ENCODE data around the gene CIB4. TPM values are rescaled to one million over a fixed set of nuclear protein-coding genes. Genes with fewer than 3 reads are reported as not detected.

Gene CIB4
- total and polyA plus RNA-seq, 2 donors: not detected

DNA sequence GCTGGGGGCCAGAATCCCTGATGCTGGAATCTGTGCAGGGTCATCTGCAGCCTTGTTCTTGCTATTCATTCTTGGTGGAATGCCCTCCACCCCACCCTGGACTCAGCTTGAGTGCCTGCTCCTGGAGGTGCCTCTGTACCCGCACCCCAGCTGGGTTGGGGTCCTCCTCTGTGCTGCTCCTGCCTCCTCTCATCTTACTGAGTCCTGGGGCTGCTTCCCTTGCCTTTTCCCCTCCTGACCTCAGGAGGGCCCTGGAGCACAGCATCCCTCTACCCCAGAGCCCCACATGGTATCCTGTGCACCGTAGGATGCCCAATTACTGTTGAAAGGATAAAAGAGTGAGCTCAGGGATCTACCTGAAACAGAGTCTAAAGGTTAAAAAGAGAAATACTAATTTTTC lies 81.6 kb downstream of the CIB4 start:
- Histone ChIP-seq H3K4me3 (ENCODE audit: low read depth, low read length) (no peak overlapping the region), H3K27ac (ENCODE audit: low read depth) (no peak overlapping the region), H3K4me1 (ENCODE audit: insufficient read depth) (no peaks in the 10 kb centered on the region), H3K36me3 (ENCODE audit: insufficient read depth) (no peaks in the 10 kb centered on the region)
- 73% methylated on average over 2 of the region's 2 CpGs for WGBS
- DNase-seq (ENCODE audit: extremely low spot score): no peak

GRCh38 chr2:26559044-26559405 lies 82.1 kb downstream of the CIB4 start:
- no peak overlapping the region for H3K4me3 ChIP-seq (ENCODE audit: low read depth, low read length)
- DNase-seq (ENCODE audit: extremely low spot score): no peak
- 88% methylated on average over 3 of the region's 3 CpGs for WGBS
- H3K27ac ChIP-seq (ENCODE audit: low read depth): no peak overlapping the region
- H3K36me3 ChIP-seq (ENCODE audit: insufficient read depth): no peaks in the 10 kb centered on the region
- H3K4me1 ChIP-seq (ENCODE audit: insufficient read depth): no peaks in the 10 kb centered on the region

DNA sequence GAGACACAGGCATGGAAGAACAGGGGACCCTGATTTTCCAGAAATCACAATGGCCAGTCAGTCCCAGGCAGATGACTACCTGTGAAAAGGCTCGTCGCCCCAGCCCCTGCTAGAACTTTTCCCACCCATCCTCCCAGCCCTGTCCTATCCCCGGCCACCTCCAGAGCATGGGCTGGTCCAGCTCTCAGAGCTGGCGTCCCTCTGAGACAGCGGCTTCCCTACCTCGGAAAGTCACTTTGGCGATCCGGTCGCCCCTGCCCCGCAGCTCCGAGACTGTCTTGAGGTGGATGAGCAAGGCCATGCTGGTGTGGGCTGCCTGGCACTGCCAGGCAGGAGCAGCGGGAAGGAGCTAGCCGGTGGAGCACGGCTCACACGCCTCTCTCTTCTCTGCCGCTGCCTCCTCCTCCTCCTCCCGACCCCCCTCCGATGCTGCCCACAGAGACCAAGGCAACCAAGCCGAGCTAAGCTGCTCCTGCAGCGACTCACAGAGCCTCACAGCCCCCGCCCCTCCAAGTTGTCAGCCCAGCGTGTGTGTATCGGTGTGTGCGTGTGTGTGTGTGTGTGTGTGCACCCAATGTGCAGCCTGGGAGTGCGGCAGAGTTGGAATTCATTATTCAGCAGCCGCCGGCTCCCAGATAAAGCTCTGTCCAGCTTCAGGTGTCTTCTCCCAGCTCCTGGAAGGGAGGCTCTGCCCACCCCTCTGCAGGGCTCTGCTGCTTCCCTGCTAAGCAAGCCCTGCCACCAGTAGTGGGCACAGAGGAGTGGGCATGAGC lies 82.7 kb downstream of the CIB4 start:
- 29% methylated on average over 27 of the region's 27 CpGs for WGBS
- DNase-seq (ENCODE audit: extremely low spot score): no peak
- H3K4me1 ChIP-seq (ENCODE audit: insufficient read depth): no peaks in the 10 kb centered on the region
- H3K4me3 ChIP-seq (ENCODE audit: low read depth, low read length): no peak overlapping the region
- H3K36me3 ChIP-seq (ENCODE audit: insufficient read depth): no peaks in the 10 kb centered on the region
- no peak overlapping the region for H3K27ac ChIP-seq (ENCODE audit: low read depth)

- no peak for DNase-seq (ENCODE audit: extremely low spot score)
Measured at GRCh38 chr2:26557244-26557925, 83.8 kb downstream of the CIB4 start.

DNA sequence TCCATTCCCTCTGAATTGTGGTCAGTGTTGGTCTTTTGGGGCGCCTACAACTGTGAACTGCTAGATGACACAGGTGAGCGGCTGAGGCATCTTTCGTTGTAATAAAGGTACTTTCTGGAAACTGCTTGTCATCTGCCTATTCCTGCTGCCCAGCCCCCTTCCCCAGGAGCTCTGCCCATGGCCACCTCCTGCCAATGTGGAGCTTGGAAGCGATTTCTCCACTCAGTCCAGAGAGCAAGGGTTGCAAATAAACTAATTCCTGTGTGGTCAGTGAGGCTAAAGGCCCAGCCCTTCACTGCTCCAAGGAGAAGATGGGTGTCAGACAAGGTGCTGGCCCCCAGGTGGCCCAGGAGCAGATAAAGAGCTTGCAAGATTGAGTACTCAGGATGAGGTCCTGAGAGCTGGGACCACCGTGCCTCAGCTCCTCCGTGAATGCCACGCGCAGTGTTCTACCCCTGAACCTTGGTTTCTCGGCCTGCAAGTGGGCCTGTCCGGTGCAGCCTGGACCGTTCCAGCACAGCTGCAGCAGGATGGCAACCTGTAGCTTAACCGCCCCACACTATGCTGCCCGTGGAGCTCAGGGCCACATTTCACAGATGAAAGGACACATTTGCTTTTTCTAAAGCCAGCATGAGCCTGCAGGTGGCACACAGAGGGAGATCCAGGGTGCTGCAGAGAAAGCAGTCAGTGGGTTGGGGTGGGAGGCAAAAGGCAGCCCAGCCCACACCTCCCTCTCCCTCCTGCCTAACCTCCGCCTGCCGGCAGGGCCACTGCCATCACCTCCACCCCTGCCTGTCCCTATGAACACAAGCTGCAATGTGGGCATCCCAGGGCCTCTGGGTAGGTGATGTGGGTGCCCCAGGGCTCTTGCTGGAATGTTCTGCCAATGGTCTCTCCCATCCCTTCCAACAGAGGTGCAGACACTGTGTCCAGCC lies 84.6 kb downstream of the CIB4 start:
- Histone ChIP-seq H3K27ac (ENCODE audit: low read depth) (no peak overlapping the region), H3K36me3 (ENCODE audit: insufficient read depth) (no peaks in the 10 kb centered on the region), H3K4me3 (ENCODE audit: low read depth, low read length) (no peak overlapping the region), H3K4me1 (ENCODE audit: insufficient read depth) (no peaks in the 10 kb centered on the region)
- 88% methylated on average over 15 of the region's 15 CpGs for WGBS
- DNase-seq (ENCODE audit: extremely low spot score): no peak

More at GRCh38 chr2:26557244-26557925, 83.8 kb downstream of the CIB4 start:
- Histone ChIP-seq H3K4me3 (ENCODE audit: low read depth, low read length) (no peak overlapping the region), H3K27ac (ENCODE audit: low read depth) (no peak overlapping the region), H3K4me1 (ENCODE audit: insufficient read depth) (no peaks in the 10 kb centered on the region), H3K36me3 (ENCODE audit: insufficient read depth) (no peaks in the 10 kb centered on the region)
- 87% methylated on average over 12 of the region's 12 CpGs for WGBS

- WGBS: 84% methylated on average over 8 of the region's 8 CpGs
- DNase-seq (ENCODE audit: extremely low spot score): no peak
- Histone ChIP-seq H3K36me3 (ENCODE audit: insufficient read depth) (no peaks in the 10 kb centered on the region), H3K27ac (ENCODE audit: low read depth) (no peak overlapping the region), H3K4me1 (ENCODE audit: insufficient read depth) (no peaks in the 10 kb centered on the region), H3K4me3 (ENCODE audit: low read depth, low read length) (no peak overlapping the region)
Measured at GRCh38 chr2:26555246-26556133, 85.7 kb downstream of the CIB4 start.

DNA sequence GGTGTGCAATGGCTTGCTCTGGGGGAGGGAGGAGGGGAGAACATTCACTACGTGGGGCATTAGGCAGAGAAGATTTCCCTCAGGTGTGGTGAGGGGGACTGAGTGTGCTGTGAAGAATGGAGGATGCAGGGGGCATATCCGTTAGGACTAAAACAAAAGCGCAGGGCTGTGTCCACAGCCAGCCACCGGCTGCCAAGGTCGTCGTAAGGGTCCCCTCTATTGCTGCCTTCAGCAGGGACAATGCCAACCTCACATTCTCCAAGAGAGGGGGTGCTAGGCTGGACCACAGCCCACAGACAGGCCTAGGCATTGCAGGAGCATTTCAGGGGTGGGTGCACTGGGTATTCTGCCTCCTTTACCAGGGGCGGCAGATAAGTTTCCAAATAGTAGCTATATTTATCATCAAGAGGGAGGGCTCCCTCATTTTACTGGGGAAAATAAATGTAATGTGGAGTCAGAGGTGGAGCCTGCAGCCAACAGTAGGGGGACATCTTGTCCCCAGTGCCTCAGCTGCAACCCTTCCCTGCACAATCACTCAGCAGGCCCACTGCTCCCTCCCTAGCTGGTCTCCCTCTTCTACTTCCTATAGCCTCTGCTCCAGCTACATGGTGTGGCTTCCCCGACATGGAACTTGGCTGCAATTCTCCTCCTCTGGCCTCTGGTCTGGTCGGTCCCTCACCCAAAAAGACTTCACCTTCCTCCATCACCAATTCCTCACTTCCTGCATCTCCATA lies 88.4 kb downstream of the CIB4 start:
- WGBS: 64% methylated on average over 9 of the region's 9 CpGs
- no peak for DNase-seq (ENCODE audit: extremely low spot score)
- no peak overlapping the region for H3K4me3 ChIP-seq (ENCODE audit: low read depth, low read length)
- H3K36me3 ChIP-seq (ENCODE audit: insufficient read depth): no peaks in the 10 kb centered on the region
- no peak overlapping the region for H3K27ac ChIP-seq (ENCODE audit: low read depth)
- no peaks in the 10 kb centered on the region for H3K4me1 ChIP-seq (ENCODE audit: insufficient read depth)

GRCh38 chr2:26550276-26551015 lies 90.7 kb downstream of the CIB4 start:
- no peaks in the 10 kb centered on the region for H3K36me3 ChIP-seq (ENCODE audit: insufficient read depth)
- H3K27ac ChIP-seq (ENCODE audit: low read depth): no peak overlapping the region
- WGBS: 80% methylated on average over 17 of the region's 17 CpGs
- H3K4me1 ChIP-seq (ENCODE audit: insufficient read depth): no peaks in the 10 kb centered on the region
- DNase-seq (ENCODE audit: extremely low spot score): no peak
- H3K4me3 ChIP-seq (ENCODE audit: low read depth, low read length): no peak overlapping the region

DNA sequence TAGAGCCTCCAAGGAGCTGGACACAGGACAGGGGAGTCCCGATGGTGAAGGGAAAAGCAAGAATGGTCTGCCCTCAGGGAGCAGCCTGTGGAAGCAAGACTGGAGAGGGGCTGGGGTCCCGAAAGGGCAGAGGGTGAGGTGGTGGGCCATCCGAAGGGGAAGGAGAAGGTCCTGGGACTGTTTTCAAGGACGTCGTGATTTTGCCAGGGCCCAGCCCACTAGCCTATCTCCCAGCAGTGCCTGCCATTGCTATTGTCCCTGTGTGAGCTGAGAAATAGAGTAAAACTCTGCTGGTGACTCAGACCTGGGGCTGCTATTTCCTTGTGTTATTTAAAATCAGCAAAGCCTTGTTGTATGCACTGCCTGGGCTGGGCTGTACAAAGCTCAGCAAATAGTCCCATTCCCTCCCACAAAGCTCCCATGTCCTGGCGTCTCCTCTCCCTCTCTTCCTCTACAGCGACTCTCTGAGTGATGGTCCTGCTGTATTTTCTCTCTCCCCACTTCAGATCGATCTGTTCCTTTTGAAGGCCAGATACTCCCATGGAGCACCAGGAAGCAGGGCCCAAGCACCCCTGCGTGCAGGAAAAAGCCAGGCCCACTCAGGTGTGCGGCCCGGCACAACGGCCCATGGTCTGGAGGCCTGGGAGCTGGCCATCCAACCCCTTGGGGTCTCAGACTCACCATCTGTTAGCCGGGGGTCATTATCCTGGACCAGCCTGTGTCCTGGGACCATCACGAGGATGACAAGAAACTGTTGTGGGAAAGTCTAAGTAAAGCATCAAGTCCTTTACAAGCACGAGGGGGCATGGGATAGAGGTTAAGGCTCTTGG lies 98.3 kb downstream of the CIB4 start:
- WGBS: 81% methylated on average over 15 of the region's 15 CpGs
- no peak for DNase-seq (ENCODE audit: extremely low spot score)

DNA sequence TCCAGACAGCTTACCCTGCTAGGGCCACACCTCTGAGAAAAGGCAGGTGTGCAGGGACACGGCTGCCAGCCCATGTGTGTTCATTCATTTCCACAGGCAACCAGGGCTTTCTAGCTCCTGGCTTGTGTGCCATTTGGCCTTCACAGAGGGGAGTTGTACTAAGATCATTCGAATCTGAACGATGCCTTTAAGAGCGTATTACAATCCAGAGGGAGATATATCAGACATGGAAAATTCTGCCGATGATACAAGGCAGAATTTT lies 99.0 kb downstream of the CIB4 start:
- 70% methylated on average over 5 of the region's 5 CpGs for WGBS
- Histone ChIP-seq H3K4me1 (ENCODE audit: insufficient read depth) (no peaks in the 10 kb centered on the region), H3K27ac (ENCODE audit: low read depth) (no peak overlapping the region), H3K4me3 (ENCODE audit: low read depth, low read length) (no peak overlapping the region), H3K36me3 (ENCODE audit: insufficient read depth) (no peaks in the 10 kb centered on the region)
- no peak for DNase-seq (ENCODE audit: extremely low spot score)

More for the DNA sequence above, 98.3 kb downstream of the CIB4 start:
- Histone ChIP-seq H3K27ac (ENCODE audit: low read depth) (no peak overlapping the region), H3K4me1 (ENCODE audit: insufficient read depth) (no peaks in the 10 kb centered on the region), H3K36me3 (ENCODE audit: insufficient read depth) (no peaks in the 10 kb centered on the region), H3K4me3 (ENCODE audit: low read depth, low read length) (no peak overlapping the region)

DNA sequence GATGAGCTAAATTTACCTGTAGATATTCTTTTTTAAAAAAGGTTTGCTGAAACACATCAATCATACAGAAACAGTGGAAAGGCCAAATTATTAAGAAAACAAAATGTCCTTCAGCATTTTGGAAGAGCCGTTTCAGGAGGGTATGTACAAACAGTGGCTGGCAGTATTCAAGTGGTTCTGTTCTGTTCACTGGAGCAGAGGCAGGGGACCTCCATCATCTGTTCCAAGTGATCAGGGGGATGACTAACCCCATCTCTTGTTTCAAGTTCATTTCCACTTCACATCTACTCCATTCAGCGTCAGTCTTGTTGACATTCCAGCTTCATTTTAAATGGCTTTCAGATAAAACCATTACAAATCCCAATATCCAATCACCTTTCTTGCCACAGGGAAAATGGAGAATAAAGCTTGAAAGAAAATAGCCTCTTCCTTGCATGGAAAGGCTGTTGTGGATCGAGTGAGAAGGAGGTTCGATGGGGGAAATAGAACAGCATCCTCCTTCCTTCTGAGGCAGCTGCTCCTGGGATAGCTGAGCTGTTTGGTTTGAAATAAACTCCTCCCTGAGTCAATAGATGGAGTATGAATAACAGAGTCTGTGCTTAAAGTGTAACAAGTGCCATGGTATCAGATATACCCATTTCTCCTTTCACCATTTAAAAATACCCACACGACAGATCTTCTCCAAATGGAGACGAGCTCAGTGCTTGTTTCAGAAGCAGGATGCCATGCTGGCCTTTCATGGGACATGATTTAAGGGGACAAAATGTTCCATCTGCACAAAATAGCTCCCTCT lies 99.6 kb downstream of the CIB4 start:
- no peak overlapping the region for H3K4me3 ChIP-seq (ENCODE audit: low read depth, low read length)
- H3K4me1 ChIP-seq (ENCODE audit: insufficient read depth): no peaks in the 10 kb centered on the region
- whole genome bisulfite sequencing: 68% methylated on average over 6 of the region's 6 CpGs
- H3K36me3 ChIP-seq (ENCODE audit: insufficient read depth): no peaks in the 10 kb centered on the region
- no peak for DNase-seq (ENCODE audit: extremely low spot score)
- H3K27ac ChIP-seq (ENCODE audit: low read depth): no peak overlapping the region

Data from urinary bladder (tissue), 4 donors.